D341Med (cell line): Measurements from ENCODE around the gene MYO1B.
"Not testable (repeated sequence)": the region's sequence is repeated elsewhere in the genome, so short reads cannot be mapped to it uniquely, and the experiment has no call there.

Source experiments
- DNase-seq: peaks from one replicate; pipeline ENCODE4 v3.0.0; 2012; ENCODE audit warnings: low spot score

MYO1B gene

DNA sequence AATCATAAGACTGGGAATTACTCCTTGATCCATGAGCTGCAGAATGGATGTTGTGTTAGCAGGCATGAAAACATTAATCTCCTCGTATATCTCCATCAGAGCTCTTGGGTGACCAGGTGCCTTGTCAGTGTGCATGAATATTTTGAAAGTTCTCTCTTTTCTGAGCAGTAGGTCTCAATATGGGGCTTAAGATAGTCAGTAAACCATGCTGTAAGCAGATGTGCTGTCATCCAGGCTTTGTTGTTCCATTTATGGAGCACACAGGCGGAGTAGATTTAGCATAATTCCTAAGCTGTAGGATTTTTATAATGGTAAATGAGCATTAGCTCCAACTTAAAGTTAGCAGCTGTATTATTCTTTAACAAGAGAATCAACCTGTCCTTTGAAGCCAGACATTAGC is 160.3 kb downstream of the MYO1B start:
- DNase-seq: no peak

DNA sequence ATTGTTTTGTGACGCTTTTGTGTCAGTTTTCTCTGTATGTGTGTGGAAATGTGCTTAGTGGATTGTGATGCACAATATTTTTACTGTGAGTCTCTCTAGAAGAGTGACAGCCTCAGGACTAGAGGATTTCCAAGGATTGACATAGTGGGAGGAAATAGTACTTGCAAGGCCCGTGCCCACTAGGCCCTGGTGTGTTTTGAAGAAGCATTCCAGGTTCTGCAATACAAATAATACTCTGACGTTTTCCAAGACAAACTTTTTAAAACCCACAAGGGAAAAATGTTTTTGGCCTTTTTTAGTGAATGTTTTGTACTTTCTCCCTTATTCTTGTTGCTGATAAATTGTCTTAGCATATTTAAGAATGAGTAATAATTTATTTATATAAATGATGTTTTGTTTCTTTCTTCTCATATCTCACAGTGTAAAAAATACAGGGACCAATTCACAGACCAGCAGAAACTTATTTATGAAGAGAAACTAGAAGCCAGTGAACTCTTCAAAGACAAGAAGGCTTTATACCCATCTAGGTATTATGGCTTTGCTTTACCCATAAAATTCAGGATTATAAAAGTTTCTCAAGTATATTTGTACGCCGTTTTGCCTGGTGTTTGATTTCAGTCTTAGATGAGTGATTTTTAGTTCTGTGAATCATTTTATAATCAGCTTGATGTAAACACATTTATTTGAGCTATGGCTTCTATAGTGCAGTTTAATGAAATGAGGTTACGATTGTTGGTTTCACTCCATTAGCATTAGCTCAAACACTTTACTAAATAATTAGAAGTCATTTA is 165.6 kb downstream of the MYO1B start:
- no peak for DNase-seq

DNA sequence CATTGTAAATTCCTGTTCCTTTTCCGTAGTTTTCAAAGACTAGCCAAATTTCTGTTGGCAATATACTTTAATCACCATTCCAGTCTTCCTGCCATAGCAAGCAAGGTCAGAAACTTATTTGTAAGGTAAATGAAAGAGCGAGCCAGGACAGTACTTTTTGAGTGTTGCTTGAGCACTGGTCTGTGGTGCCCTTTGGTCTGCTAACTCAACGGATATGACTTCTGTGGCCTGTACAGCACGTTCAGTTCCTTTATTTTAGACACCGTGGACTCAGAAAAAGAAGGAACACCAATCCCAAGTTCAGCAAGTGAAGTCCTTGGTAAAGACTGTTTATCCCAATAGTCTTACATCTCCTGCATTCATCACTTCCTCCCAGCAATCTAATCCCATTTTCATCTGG is 166.3 kb downstream of the MYO1B start:
- DNase-seq: no peak

DNA sequence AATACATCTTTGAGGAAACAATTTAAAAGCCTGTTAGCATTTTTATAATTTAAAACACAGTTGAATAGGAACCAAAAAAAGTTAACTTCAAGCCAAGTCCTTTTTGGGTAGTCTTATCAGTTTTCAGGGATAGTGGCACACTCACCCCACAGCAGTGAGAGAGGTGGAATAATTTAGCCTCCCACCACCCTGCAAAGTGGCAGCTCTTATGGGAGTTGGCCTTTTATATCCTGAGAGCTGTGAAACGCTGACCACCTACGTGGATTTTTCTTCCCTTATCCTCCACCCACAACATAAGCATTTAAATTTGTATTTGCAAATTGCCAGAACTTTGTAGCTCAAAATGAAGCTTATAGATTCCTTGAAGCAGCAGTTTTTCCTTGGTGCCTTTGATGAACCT is 167.1 kb downstream of the MYO1B start:
- DNase-seq: no peak

DNA sequence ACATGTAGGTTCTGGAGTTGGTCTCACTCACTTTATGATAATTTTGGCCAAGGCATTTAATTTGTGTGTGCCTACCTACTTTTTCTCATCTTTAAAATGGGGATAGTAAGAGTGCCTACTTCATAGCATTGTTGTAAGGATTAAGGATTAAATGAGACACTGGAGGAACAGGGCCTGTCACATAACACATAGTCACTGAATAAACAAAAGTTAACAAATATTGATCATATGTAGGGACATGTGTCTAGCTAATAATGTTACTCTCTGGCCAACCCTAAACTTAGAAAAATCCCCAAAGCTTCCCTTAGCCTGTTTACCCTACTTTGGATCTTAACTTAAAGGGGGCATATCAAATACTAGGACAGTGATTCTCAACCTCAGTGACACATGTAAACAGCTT is 169.9 kb downstream of the MYO1B start:
- no peak for DNase-seq

DNA sequence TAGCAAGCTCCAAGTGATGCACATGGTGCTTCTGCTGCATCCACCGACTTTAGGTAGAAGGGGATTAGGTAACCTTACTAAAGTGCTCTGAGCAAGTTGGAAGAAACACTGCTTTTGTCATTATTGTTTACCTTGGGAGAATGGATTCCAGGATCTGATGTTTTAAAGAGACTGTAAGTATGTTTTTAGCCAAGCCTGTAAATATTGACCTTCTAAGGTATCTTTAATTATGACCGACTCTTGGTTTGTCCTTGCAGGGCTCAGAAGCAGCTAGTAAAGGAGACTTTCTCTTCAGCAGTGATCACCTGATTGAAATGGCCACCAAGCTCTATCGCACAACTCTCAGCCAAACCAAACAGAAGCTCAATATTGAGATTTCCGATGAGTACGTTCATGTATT is 170.7 kb downstream of the MYO1B start:
- no peak for DNase-seq

GRCh38 chr2:191417746-191418145 is 172.5 kb downstream of the MYO1B start:
- no peak for DNase-seq

GRCh38 chr2:191421950-191422349 is 176.7 kb downstream of the MYO1B start:
- DNase-seq: no peak

- DNase-seq: no peak
These were observed 181.8 kb downstream of the MYO1B start for GRCh38 chr2:191427031-191427430.

DNA sequence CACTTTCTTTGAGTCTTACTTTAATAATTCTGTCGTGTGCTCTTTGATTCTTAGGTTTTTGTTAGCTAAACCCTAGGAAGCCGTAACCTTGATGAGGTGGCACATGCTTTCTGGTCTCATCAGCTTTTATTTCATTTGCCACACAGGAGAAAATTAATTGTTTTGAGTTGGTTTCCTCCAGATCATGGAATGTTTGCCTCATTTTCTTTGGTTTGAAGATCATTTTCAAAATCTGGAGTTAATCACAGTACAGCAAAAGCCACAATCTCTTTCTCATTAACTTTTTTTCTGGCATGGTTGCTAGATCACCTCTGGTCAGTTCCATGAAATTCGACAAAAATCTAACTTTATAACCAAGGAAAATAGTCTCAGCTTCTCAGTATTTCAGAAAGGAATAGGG is 182.9 kb downstream of the MYO1B start:
- DNase-seq: no peak

- DNase-seq: no peak
These were observed 185.3 kb downstream of the MYO1B start for GRCh38 chr2:191430476-191430875.

DNA sequence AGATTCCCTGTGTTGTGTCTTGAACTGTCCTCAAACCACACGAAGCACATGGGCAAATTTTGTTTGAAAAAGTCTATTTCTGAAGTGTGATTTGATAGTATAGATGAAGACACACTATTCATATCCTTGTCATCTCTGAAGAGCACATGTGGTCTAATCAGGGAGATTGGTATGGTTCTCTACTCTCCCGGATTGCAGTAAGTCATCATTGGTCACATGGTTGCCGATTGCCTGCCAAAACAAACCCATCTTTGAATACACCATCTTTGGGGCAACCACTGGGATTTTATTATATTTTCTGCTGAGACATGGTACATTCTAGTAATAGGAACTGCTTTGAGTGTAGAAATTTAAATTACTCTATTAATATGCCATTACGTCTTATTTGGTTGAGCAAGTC is 186.9 kb downstream of the MYO1B start:
- DNase-seq: no peak

DNA sequence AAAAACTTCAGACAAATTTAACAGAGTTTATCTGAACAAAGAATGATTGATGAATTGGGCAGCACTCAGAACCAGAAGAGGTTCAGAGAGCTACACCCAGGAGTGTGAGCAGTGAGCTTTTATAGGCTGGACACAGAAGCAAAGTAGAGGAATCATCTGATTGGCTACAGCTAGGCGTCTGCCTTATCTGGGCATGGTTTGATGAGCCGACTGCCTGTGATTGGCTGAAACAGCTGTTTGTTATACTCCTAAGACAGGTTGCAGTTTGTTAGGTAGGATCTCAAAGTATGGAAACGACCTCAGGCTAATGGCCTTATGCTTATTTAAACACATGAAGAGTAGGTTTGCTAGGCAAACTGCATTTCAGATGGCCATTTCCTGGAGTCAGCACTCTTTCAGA is 188.9 kb downstream of the MYO1B start:
- DNase-seq: no peak

DNA sequence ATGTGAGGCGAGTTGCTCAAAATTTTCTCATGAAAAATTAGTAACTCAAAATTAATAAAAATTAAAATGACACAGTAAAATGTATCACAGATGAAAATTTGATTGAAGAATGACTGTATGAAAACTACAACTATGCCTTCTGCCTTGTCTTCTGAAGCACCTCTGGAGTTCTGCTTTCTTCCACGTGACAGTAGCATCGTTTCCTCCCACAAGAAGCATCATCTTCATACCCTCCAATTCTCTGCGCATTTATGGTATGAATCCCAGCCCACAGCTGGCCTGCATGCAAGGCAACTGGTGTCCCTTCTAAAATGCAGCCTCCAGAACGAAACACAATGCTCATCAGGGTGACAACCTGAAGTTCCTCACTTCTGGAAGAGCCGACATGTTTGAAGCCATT is 189.9 kb downstream of the MYO1B start:
- DNase-seq: no peak

- DNase-seq: no peak
These were observed 191.3 kb downstream of the MYO1B start for GRCh38 chr2:191436368-191437055.

- no peak for DNase-seq
These were observed 194.3 kb downstream of the MYO1B start for GRCh38 chr2:191439481-191439880.

DNA sequence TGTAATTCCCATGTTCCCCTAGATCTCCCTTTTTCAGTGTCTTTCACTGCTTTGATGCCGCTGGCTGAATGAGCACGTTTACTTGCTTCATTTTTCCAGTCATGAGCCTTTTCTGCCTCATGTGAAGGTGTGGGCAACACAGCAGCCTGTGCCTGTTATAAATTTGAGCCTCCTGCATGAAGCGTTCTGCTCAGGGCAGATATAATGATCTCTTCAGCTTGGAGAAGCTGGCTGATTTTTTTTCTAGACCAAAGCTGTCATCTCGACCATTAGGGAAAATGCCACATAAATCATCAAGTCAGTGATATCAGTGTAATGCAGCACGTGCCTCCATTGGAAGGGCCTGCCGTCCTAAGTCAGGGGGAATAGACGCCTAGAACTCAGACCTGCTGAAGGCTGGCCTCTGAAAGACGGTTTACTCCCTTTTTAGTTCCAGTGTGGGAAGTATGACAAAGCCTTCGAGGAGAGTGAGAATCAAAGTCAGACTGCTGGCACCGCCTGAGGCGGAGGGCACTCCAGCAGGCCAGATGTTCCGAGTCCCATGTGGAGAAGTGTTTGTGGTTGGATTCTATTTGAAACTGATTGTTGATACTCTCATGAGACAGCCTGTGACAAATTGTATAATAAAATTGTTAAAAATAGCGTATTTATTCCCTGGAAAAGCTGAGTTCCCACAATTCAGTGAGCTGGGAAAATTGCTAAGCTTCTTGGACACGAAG is 196.5 kb downstream of the MYO1B start:
- peak; percentile 15 for DNase-seq

DNA sequence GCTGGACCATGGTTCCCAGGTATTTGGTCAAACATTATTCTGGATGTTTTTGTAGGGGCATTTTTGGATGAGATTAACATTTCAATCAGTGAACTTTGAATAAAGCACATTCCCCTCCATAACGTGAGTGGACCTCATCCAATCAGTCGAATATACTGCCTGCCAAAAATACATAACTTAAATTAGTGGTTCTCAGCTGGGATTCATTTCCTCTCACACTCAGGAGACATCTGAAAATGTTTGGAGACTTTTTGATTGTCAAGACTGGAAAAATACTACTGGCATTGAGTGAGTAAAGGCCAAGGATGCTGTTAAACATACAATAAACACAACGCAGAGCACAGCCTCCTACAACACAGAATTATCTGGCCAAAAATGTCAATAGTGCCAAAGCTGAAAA is 198.2 kb downstream of the MYO1B start:
- no peak for DNase-seq

GRCh38 chr2:191446910-191447309 is 201.7 kb downstream of the MYO1B start:
- DNase-seq: no peak

GRCh38 chr2:191451116-191451515 is 205.9 kb downstream of the MYO1B start:
- DNase-seq: no peak

DNA sequence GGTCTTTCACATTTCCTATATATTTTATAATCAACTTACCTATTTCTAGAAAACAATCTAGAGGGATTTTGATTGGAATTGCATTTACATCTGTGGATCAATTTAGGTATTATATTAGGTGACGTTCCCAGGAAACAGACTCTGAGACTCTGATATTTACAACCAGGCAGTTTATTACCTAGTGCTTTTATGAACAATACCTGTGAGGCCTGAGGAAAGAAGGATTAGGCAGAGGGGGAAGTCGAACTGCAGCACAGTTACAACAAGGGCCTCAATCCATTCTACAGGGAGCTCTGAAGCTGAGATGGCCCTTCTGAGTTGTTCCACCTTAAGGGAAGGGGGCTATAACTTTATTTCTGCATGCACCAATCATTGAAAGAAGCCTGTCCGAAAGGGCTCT is 206.9 kb downstream of the MYO1B start:
- DNase-seq: no peak

GRCh38 chr2:191453761-191454160 is 208.6 kb downstream of the MYO1B start:
- DNase-seq: no peak

GRCh38 chr2:191456506-191456905 is 211.3 kb downstream of the MYO1B start:
- not testable (repeated sequence) for DNase-seq
